ENCODE measurements around the gene BRWD1. TPM values are rescaled to one million over a fixed set of nuclear protein-coding genes. Genes with fewer than 3 reads are reported as not detected.

BRWD1 gene
- total RNA-seq, 1 experiment from 2014 or later: 141 TPM

DNA sequence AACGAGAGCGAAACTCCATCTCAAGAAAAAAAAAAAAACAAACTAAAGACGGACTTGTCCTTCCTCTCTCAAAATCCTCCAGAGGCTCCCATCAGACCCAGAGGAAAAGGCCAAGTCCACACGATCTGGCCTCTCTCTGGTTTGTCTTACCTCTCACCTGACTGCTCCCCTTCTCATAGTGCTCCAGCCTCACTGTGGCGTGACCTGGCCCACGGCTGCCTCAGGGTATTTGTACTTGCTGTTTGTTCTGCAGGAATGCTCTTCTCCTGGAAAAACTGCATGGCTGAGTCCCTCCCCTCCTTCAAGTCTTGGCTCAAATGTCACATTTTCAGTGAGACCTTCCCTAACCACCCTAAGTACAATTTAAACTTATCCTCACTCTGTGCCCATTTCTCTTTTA lies 8.0 kb upstream of the BRWD1 start:
- no peaks in the 10 kb centered on the region for H3K9me3 ChIP-seq (ENCODE audit: low read length)
- H3K4me3 ChIP-seq (ENCODE audit: low read length): no peak overlapping the region
- H3K36me3 ChIP-seq (ENCODE audit: insufficient read depth, low read length): no peaks in the 10 kb centered on the region; the same call in 1 of the 2 replicates
- H3K27ac ChIP-seq (ENCODE audit: low read length): peak overlapping the region; percentile 56
- H3K4me2 ChIP-seq (ENCODE audit: low read depth, low read length, poor library complexity, severe bottlenecking): no peak overlapping the region
- peaks cover 6% of the 10 kb centered on the region; the same call in 1 of the 2 replicates for H3K79me2 ChIP-seq (ENCODE audit: low read length)
- H2AFZ ChIP-seq (ENCODE audit: low read length): peak overlapping the region; percentile 41; the same call in 1 of the 2 replicates
- no peaks in the 10 kb centered on the region for H3K27me3 ChIP-seq (ENCODE audit: low read length)
- peaks cover 64% of the 10 kb centered on the region for H3K4me1 ChIP-seq (ENCODE audit: low read length)
- H4K20me1 ChIP-seq (ENCODE audit: insufficient read depth, low read depth, low read length): no peaks in the 10 kb centered on the region
- no peak for DNase-seq
- H3K9ac ChIP-seq (ENCODE audit: low read length): 0 out of 2 replicates have a peak overlapping the region, but pooled peaks have one; percentile 19
- no peaks in the 10 kb centered on the region for H3K9me2 ChIP-seq (replicated peaks; ENCODE audit: insufficient read depth, low read length)

- Histone ChIP-seq H3K4me1 (ENCODE audit: low read length) (peaks cover 79% of the 10 kb centered on the region), H2AFZ (ENCODE audit: low read length) (0 out of 2 replicates have a peak overlapping the region, but pooled peaks have one; percentile 15), H3K27ac (ENCODE audit: low read length) (peak overlapping the region; percentile 99), H3K9me2 (replicated peaks; ENCODE audit: insufficient read depth, low read length) (no peaks in the 10 kb centered on the region), H3K9me3 (ENCODE audit: low read length) (no peaks in the 10 kb centered on the region), H3K27me3 (ENCODE audit: low read length) (no peaks in the 10 kb centered on the region), H3K4me3 (ENCODE audit: low read length) (0 out of 2 replicates have a peak overlapping the region, but pooled peaks have one; percentile 23), H3K4me2 (ENCODE audit: low read depth, low read length, poor library complexity, severe bottlenecking) (peak overlapping the region; percentile 79), H4K20me1 (ENCODE audit: insufficient read depth, low read depth, low read length) (no peaks in the 10 kb centered on the region), H3K79me2 (ENCODE audit: low read length) (peaks cover 6% of the 10 kb centered on the region; the same call in 1 of the 2 replicates), H3K9ac (ENCODE audit: low read length) (peak overlapping the region; percentile 69), H3K36me3 (ENCODE audit: insufficient read depth, low read length) (no peaks in the 10 kb centered on the region; the same call in 1 of the 2 replicates)
- no peak for DNase-seq
These were observed 6.4 kb upstream of the BRWD1 start for GRCh38 chr21:39319814-39320332.

DNA sequence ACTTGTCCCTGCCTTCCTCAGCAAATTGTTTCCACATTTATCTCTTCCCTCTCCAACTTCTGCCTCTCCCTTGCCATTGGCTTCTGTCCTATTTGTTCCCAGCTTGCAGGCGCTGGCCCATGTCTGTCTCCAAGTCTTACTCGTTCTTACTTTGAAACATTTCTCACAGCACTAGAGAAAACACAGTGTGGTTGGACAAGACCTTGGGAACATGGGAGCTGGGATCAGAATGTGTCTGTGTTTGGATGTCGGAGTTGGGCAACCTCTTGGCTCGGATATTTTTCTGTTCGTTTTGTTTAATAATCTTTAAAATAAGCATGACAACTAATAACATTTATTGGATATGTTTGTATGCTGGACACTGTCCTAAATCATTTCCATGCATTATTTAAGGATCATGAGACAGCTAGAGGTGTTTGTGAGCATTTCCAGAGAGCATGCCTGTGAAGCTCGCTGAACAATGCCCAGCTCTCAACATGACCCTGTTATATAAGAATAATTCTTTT lies 5.9 kb upstream of the BRWD1 start:
- peak overlapping the region; percentile 69 for H3K9ac ChIP-seq (ENCODE audit: low read length)
- no peak for DNase-seq
- peak overlapping the region; percentile 79 for H3K4me2 ChIP-seq (ENCODE audit: low read depth, low read length, poor library complexity, severe bottlenecking)
- H3K9me2 ChIP-seq (replicated peaks; ENCODE audit: insufficient read depth, low read length): no peaks in the 10 kb centered on the region
- H3K36me3 ChIP-seq (ENCODE audit: insufficient read depth, low read length): no peaks in the 10 kb centered on the region; the same call in 1 of the 2 replicates
- H3K9me3 ChIP-seq (ENCODE audit: low read length): no peaks in the 10 kb centered on the region
- peak overlapping the region; percentile 99 for H3K27ac ChIP-seq (ENCODE audit: low read length)
- no peaks in the 10 kb centered on the region for H3K27me3 ChIP-seq (ENCODE audit: low read length)
- H3K4me3 ChIP-seq (ENCODE audit: low read length): peak overlapping the region; percentile 53
- H3K79me2 ChIP-seq (ENCODE audit: low read length): peaks cover 11% of the 10 kb centered on the region
- H2AFZ ChIP-seq (ENCODE audit: low read length): no peak overlapping the region; the same call in 1 of the 2 replicates
- no peaks in the 10 kb centered on the region for H4K20me1 ChIP-seq (ENCODE audit: insufficient read depth, low read depth, low read length)
- H3K4me1 ChIP-seq (ENCODE audit: low read length): peaks cover 79% of the 10 kb centered on the region

DNA sequence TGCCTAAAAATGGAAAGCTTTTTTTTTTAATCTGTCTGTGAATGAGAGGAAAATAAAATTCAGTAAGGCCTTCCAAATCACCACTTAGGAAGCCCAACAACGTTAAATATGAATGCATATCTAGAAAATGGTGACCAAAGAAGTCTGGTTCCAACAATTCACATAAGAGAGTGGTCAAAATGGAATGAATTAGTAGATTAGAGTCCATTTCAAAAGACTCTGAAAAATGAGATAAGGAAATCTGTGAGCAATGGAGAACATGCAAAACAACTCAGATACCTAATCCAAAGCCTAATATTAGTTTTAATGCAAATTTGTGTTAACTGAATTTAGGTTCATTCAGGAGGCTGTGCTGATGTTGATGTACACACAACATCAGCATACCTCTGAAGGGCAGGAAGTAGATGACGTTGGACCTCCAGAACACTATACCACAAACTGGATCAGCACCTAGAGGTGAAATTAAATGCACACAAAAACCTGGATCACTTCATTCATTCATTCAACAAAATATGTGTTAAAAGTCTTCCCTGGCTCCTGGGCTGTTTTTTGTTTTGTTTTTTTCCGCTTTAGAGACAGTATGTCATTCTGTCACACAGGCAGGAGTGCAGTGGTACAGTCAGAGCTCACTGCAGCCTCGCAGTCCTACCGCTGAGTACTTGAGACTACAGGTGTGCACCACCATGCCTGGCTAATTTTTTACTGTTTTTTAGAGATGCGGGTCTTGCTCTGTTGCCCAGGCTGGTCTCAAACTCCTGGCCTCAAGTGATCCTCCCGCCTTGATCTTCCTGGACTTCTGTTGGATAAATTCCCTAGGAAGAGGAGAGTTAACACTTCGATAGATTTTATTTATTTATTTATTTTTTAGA lies 4.9 kb upstream of the BRWD1 start:
- DNase-seq: peak; percentile 92
- Histone ChIP-seq H3K79me2 (ENCODE audit: low read length) (peaks cover 16% of the 10 kb centered on the region), H3K4me1 (ENCODE audit: low read length) (peaks cover 83% of the 10 kb centered on the region), H3K9me2 (replicated peaks; ENCODE audit: insufficient read depth, low read length) (no peaks in the 10 kb centered on the region), H3K9me3 (ENCODE audit: low read length) (no peaks in the 10 kb centered on the region), H3K4me3 (ENCODE audit: low read length) (peak overlapping the region; percentile 53), H2AFZ (ENCODE audit: low read length) (no peak overlapping the region), H3K27me3 (ENCODE audit: low read length) (no peaks in the 10 kb centered on the region), H4K20me1 (ENCODE audit: insufficient read depth, low read depth, low read length) (no peaks in the 10 kb centered on the region), H3K36me3 (ENCODE audit: insufficient read depth, low read length) (no peaks in the 10 kb centered on the region; the same call in 1 of the 2 replicates), H3K4me2 (ENCODE audit: low read depth, low read length, poor library complexity, severe bottlenecking) (peak overlapping the region; percentile 79), H3K9ac (ENCODE audit: low read length) (peak overlapping the region; percentile 69), H3K27ac (ENCODE audit: low read length) (peak overlapping the region; percentile 99)

DNA sequence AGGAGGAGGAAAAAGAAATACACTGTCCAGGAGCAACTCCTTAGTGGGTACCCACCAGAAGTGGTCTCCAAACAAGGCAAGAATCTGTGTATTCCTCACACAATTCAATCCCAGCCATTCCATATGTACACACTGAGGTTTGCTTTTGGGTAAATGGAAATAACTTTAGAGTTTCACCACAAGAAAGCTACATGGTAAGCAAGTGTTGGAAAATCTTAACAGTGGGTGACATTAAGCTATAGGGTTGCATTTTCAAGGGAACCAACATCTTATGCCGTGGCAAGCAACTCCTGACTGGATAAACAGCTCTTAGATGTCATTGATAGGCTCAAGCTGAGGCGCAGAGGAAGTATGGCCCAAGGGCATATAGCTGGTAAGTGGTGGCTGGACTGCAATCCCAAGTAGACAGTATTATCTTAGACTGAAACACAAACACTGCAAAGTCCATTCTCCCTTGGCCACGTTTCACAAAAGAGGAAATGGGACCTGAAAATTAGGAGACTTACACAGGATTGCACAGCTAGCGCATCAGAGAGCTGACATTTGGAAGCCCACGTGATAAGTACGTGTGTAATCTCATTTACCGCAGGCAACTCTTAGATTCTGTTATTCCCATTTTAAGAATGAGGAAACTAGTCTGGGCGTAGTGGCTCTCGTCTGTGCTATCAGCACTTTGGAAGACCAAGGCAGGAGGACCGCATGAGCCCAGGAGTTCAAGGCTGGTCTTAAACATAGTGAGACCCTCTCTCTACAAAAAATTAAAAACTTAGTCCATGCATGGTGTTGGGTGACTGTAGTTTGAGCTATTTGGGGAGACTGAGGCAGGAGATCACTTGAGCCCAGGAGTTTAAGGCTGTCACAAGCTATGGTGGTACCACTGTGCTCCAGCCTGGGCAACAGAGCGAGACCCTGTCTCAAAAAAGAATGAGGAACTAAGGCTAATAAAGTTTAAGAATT lies 4.0 kb upstream of the BRWD1 start:
- H4K20me1 ChIP-seq (ENCODE audit: insufficient read depth, low read depth, low read length): no peaks in the 10 kb centered on the region
- H3K36me3 ChIP-seq (ENCODE audit: insufficient read depth, low read length): no peaks in the 10 kb centered on the region; the same call in 1 of the 2 replicates
- H3K4me3 ChIP-seq (ENCODE audit: low read length): peak overlapping the region; percentile 53
- H3K9me2 ChIP-seq (replicated peaks; ENCODE audit: insufficient read depth, low read length): no peaks in the 10 kb centered on the region
- H3K27me3 ChIP-seq (ENCODE audit: low read length): no peaks in the 10 kb centered on the region
- H3K27ac ChIP-seq (ENCODE audit: low read length): peak overlapping the region; percentile 99
- H2AFZ ChIP-seq (ENCODE audit: low read length): no peak overlapping the region
- H3K9me3 ChIP-seq (ENCODE audit: low read length): no peaks in the 10 kb centered on the region
- peaks cover 78% of the 10 kb centered on the region for H3K4me1 ChIP-seq (ENCODE audit: low read length)
- peak overlapping the region; percentile 79 for H3K4me2 ChIP-seq (ENCODE audit: low read depth, low read length, poor library complexity, severe bottlenecking)
- peak; percentile 90 for DNase-seq
- H3K9ac ChIP-seq (ENCODE audit: low read length): peak overlapping the region; percentile 69
- peaks cover 21% of the 10 kb centered on the region for H3K79me2 ChIP-seq (ENCODE audit: low read length)

DNA sequence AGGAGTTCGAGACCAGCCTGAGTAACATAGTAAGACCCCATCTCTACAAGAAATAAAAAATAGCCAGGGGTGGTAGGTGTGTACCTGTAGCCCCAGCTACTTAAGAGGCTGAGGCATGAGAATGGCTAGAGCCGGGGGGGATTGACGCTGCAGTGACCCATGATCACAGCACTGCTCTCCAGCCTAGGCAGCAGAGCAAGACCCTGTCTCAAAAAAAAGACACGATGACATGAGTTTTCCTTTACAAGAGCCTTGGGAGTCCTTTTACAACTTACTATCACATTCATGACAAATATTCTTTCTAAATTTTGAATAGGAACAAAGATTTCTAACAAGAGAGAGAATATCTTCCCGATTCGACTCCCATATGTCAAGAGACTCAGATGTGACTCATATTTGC lies 3.3 kb upstream of the BRWD1 start:
- peak overlapping the region; percentile 99 for H3K27ac ChIP-seq (ENCODE audit: low read length)
- H3K9ac ChIP-seq (ENCODE audit: low read length): peak overlapping the region; percentile 69
- H3K4me1 ChIP-seq (ENCODE audit: low read length): peaks cover 76% of the 10 kb centered on the region
- DNase-seq: peak; percentile 59
- H3K9me3 ChIP-seq (ENCODE audit: low read length): no peaks in the 10 kb centered on the region
- H3K9me2 ChIP-seq (replicated peaks; ENCODE audit: insufficient read depth, low read length): no peaks in the 10 kb centered on the region
- H3K27me3 ChIP-seq (ENCODE audit: low read length): no peaks in the 10 kb centered on the region
- H3K79me2 ChIP-seq (ENCODE audit: low read length): peaks cover 28% of the 10 kb centered on the region
- H3K36me3 ChIP-seq (ENCODE audit: insufficient read depth, low read length): peaks cover 5% of the 10 kb centered on the region
- peaks cover 5% of the 10 kb centered on the region for H4K20me1 ChIP-seq (ENCODE audit: insufficient read depth, low read depth, low read length)
- H2AFZ ChIP-seq (ENCODE audit: low read length): no peak overlapping the region
- no peak overlapping the region for H3K4me3 ChIP-seq (ENCODE audit: low read length)
- peak overlapping the region; percentile 79 for H3K4me2 ChIP-seq (ENCODE audit: low read depth, low read length, poor library complexity, severe bottlenecking)

DNA sequence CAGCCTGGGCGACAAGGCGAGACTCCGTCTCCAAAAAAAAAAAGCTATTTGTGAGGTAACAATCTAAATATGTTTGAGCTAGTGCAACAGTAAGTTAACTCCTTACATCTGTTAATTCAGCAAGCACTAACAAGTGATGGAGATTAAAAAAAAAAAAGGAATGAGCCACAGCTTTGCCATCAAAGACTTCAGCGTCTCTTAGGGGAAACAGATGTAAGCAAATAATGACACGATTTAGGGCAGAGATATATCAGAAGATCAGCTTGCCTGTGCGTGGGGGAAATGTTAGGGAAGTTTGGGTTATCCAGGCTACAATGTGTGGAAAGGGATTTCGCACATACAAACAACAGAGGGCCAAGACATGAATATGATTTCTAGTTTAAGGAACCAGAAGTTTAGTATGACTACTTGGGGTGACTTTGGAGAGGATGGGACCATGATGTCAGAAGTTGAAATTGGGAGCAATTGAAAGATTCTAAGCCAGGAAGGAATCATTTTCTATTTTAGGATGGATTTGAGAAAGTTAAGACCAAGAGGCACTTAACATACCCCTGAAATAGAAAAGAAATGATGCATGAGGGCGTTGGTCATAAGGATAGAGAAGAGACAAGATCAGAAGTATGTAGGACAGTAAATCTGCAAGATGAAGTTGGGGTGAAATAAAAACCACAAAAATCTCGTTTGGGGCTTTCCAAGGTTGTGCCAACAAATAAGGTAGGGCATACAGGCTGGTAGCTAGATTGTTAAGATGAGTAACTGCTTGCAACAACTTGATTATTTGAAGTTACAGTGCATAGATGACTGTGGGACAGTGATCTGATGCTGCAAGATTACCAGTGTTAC lies 2.4 kb upstream of the BRWD1 start:
- H3K36me3 ChIP-seq (ENCODE audit: insufficient read depth, low read length): peaks cover 13% of the 10 kb centered on the region
- peak overlapping the region; percentile 2; the same call in 1 of the 2 replicates for H3K4me3 ChIP-seq (ENCODE audit: low read length)
- no peaks in the 10 kb centered on the region for H3K9me3 ChIP-seq (ENCODE audit: low read length)
- no peaks in the 10 kb centered on the region for H3K9me2 ChIP-seq (replicated peaks; ENCODE audit: insufficient read depth, low read length)
- peaks cover 36% of the 10 kb centered on the region for H3K79me2 ChIP-seq (ENCODE audit: low read length)
- peak overlapping the region; percentile 79 for H3K4me2 ChIP-seq (ENCODE audit: low read depth, low read length, poor library complexity, severe bottlenecking)
- peak overlapping the region; percentile 69 for H3K9ac ChIP-seq (ENCODE audit: low read length)
- H2AFZ ChIP-seq (ENCODE audit: low read length): no peak overlapping the region
- peaks cover 78% of the 10 kb centered on the region for H3K4me1 ChIP-seq (ENCODE audit: low read length)
- H3K27me3 ChIP-seq (ENCODE audit: low read length): no peaks in the 10 kb centered on the region
- H4K20me1 ChIP-seq (ENCODE audit: insufficient read depth, low read depth, low read length): peaks cover 12% of the 10 kb centered on the region
- peak; percentile 65 for DNase-seq
- peak overlapping the region; percentile 99 for H3K27ac ChIP-seq (ENCODE audit: low read length)

Data from Karpas-422 (cell line).